Fibroblast of lung (primary cell): ENCODE measurements around the gene SUGP2.

Experiments used
- CTCF ChIP-seq, 2 donors: IDR thresholded peaks in 1 of 2; conservative IDR thresholded peaks in 1 of 2; 1 replicate in 1 of 2; 2 replicates in 1 of 2; pipeline ENCODE4 v1.5.1; 2011 to 2012; ENCODE audit warnings: low read length in 2 of 2, control low read depth in 1 of 2, inconsistent platforms in 1 of 2, low read depth in 1 of 2, mild to moderate bottlenecking in 1 of 2
- EZH2 ChIP-seq: IDR thresholded peaks from 2 replicates; pipeline ENCODE4 v1.5.1; 2012; ENCODE audit warnings: low read length, control low read depth, mild to moderate bottlenecking; ENCODE audit errors: missing control alignments

GRCh38 chr19:18975011-18975410 lies 58.3 kb downstream of the SUGP2 start:
- TF ChIP-seq CTCF (conservative IDR thresholded peaks at IDR 0.05 in 1 of 2, IDR thresholded peaks at IDR 0.05 in 1 of 2; ENCODE audit: low read depth in 1 of 2, low read length in 2 of 2): no peak
- TF ChIP-seq EZH2: no peak
